ENCODE results near the gene PDXP. TPM values are rescaled to one million over a fixed set of nuclear protein-coding genes. Genes with fewer than 3 reads are reported as not detected.

The PDXP gene
- total and polyA plus RNA-seq, 2 donors (not counting 1 experiment from before 2014, with no cell fraction given): 4.0 to 7.9 TPM

GRCh38 chr22:37697538-37697835 is 39.0 kb downstream of the PDXP start:
- no peaks in the 10 kb centered on the region for H4K20me1 ChIP-seq (ENCODE audit: control insufficient read depth, extremely low read depth, insufficient read depth, low read length)
- H3K4me1 ChIP-seq (ENCODE audit: control insufficient read depth, extremely low read depth, insufficient read depth, low read length): peaks cover 5% of the 10 kb centered on the region
- no peak overlapping the region for H3K9ac ChIP-seq (ENCODE audit: insufficient read depth, low read length)
- H3K9me3 ChIP-seq (ENCODE audit: control insufficient read depth, insufficient read depth, low read depth, low read length): no peaks in the 10 kb centered on the region
- H3K4me3 ChIP-seq (replicated peaks in 1 of 4; ENCODE audit: control extremely low read depth in 1 of 4, insufficient read depth in 1 of 4, low read depth in 3 of 4, low read length in 4 of 4): no peak overlapping the region
- H3K36me3 ChIP-seq (ENCODE audit: control insufficient read depth, insufficient read depth, low read length): peaks cover 4% of the 10 kb centered on the region
- H3K4me2 ChIP-seq (ENCODE audit: extremely low read depth, insufficient read depth, low read length): no peak overlapping the region
- no peaks in the 10 kb centered on the region for H3K27me3 ChIP-seq (ENCODE audit: control insufficient read depth, insufficient read depth, low read length)
- no peak overlapping the region for H3K27ac ChIP-seq (ENCODE audit: insufficient read depth, low read length)
- no peak overlapping the region for H2AFZ ChIP-seq (ENCODE audit: low read length)
- no peaks in the 10 kb centered on the region for H3K79me2 ChIP-seq (ENCODE audit: control insufficient read depth, insufficient read depth, low read length)
- no peak for TF ChIP-seq EZH2 (IDR thresholded peaks at IDR 0.05; ENCODE audit: low read length, missing control alignments)
- TF ChIP-seq CTCF (conservative IDR thresholded peaks at IDR 0.05 in 1 of 2, IDR thresholded peaks at IDR 0.05 in 1 of 2; ENCODE audit: low read depth in 1 of 2, low read length in 2 of 2): no peak
- DNase-seq (ENCODE audit: low read depth in 2 of 2): no peak

DNA sequence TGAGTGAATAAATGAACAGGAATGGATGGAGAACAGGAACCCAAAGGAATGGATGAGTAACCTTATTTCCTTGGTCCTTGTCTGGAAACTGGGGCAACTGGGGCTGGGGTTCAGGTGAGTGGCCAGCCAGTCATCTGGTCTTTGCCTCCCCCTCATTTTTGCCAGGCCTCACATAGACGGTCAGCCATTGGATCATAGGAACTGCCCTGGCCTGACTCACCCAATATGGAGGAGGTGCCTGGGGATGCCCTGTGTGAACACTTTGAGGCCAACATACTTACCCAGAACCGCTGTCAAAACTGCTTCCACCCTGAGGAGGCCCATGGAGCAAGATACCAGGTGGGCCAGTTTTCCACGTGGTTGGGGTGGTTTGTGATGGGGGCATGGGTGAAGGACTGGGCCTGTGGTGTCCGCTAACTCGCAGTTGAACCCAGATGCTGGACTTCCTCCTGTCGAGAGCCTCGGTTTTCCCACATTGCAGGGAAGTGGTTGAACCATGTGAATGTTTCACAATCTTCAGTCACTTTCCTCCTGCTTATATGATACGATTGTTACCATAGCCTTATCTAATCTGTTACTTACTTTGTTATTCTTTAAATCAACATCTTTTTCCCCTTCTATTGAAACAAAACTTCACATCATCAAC is 42.7 kb downstream of the PDXP start:
- no peaks in the 10 kb centered on the region for H3K36me3 ChIP-seq (ENCODE audit: control insufficient read depth, insufficient read depth, low read length)
- no peak overlapping the region for H3K27ac ChIP-seq (ENCODE audit: insufficient read depth, low read length)
- H3K4me3 ChIP-seq (replicated peaks in 1 of 4; ENCODE audit: control extremely low read depth in 1 of 4, insufficient read depth in 1 of 4, low read depth in 3 of 4, low read length in 4 of 4): no peak overlapping the region
- no peak overlapping the region for H2AFZ ChIP-seq (ENCODE audit: low read length)
- no peaks in the 10 kb centered on the region for H3K79me2 ChIP-seq (ENCODE audit: control insufficient read depth, insufficient read depth, low read length)
- H3K4me1 ChIP-seq (ENCODE audit: control insufficient read depth, extremely low read depth, insufficient read depth, low read length): no peaks in the 10 kb centered on the region
- no peaks in the 10 kb centered on the region for H4K20me1 ChIP-seq (ENCODE audit: control insufficient read depth, extremely low read depth, insufficient read depth, low read length)
- no peaks in the 10 kb centered on the region for H3K9me3 ChIP-seq (ENCODE audit: control insufficient read depth, insufficient read depth, low read depth, low read length)
- TF ChIP-seq CTCF (conservative IDR thresholded peaks at IDR 0.05 in 1 of 2, IDR thresholded peaks at IDR 0.05 in 1 of 2; ENCODE audit: low read depth in 1 of 2, low read length in 2 of 2) (no peak), EZH2 (IDR thresholded peaks at IDR 0.05; ENCODE audit: low read length, missing control alignments) (no peak)
- H3K27me3 ChIP-seq (ENCODE audit: control insufficient read depth, insufficient read depth, low read length): no peaks in the 10 kb centered on the region
- no peak overlapping the region for H3K9ac ChIP-seq (ENCODE audit: insufficient read depth, low read length)
- DNase-seq (ENCODE audit: low read depth in 2 of 2): no peak
- no peak overlapping the region for H3K4me2 ChIP-seq (ENCODE audit: extremely low read depth, insufficient read depth, low read length)

GRCh38 chr22:37703906-37704305 is 45.4 kb downstream of the PDXP start:
- H3K36me3 ChIP-seq (ENCODE audit: control insufficient read depth, insufficient read depth, low read length): no peaks in the 10 kb centered on the region
- DNase-seq (ENCODE audit: low read depth in 2 of 2): no peak

More at GRCh38 chr22:37703906-37704305, 45.4 kb downstream of the PDXP start:
- no peaks in the 10 kb centered on the region for H3K9me3 ChIP-seq (ENCODE audit: control insufficient read depth, insufficient read depth, low read depth, low read length)
- no peak for TF ChIP-seq CTCF (conservative IDR thresholded peaks at IDR 0.05 in 1 of 2, IDR thresholded peaks at IDR 0.05 in 1 of 2; ENCODE audit: low read depth in 1 of 2, low read length in 2 of 2)
- TF ChIP-seq EZH2 (IDR thresholded peaks at IDR 0.05; ENCODE audit: low read length, missing control alignments): no peak
- no peaks in the 10 kb centered on the region for H3K4me1 ChIP-seq (ENCODE audit: control insufficient read depth, extremely low read depth, insufficient read depth, low read length)
- H3K9ac ChIP-seq (ENCODE audit: insufficient read depth, low read length): no peak overlapping the region
- no peak overlapping the region for H3K27ac ChIP-seq (ENCODE audit: insufficient read depth, low read length)
- no peak overlapping the region for H3K4me2 ChIP-seq (ENCODE audit: extremely low read depth, insufficient read depth, low read length)
- no peaks in the 10 kb centered on the region for H3K79me2 ChIP-seq (ENCODE audit: control insufficient read depth, insufficient read depth, low read length)
- H4K20me1 ChIP-seq (ENCODE audit: control insufficient read depth, extremely low read depth, insufficient read depth, low read length): no peaks in the 10 kb centered on the region
- H2AFZ ChIP-seq (ENCODE audit: low read length): no peak overlapping the region
- H3K4me3 ChIP-seq (replicated peaks in 1 of 4; ENCODE audit: control extremely low read depth in 1 of 4, insufficient read depth in 1 of 4, low read depth in 3 of 4, low read length in 4 of 4): no peak overlapping the region
- H3K27me3 ChIP-seq (ENCODE audit: control insufficient read depth, insufficient read depth, low read length): no peaks in the 10 kb centered on the region
